ENCODE measurements around the gene DSCAML1. TPM values are rescaled to one million over a fixed set of nuclear protein-coding genes. Genes with fewer than 3 reads are reported as not detected.

DSCAML1 gene
- total and polyA plus RNA-seq, 3 donors from 2014 or later: 1.6 to 6.1 (median 3.0) TPM

DNA sequence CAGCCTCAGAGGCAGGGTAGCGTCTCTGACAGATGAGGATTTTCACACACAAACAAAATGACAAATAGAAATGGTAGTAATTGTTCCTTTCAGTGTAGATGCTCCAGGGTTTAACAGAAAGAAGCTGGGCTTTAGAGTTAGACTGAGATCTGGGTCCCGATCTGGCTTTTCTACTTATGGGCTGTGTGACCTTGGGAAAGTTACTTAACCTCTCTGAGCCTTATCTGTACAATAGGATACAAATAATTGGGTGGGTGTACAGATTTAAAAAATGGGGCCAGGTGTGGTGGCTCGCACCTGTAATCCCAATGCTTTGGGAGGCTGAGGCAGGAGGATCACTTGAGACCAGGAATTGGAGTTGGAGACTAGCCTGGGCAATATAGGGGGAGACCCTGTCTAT lies 264.4 kb downstream of the DSCAML1 start:
- no peak for DNase-seq
- 81 to 90% methylated on average over 3 of the region's 3 CpGs for WGBS, 2 donors
- TF ChIP-seq POLR2A (IDR thresholded peaks at IDR 0.05): no peak
- TF ChIP-seq, protein P1, sequence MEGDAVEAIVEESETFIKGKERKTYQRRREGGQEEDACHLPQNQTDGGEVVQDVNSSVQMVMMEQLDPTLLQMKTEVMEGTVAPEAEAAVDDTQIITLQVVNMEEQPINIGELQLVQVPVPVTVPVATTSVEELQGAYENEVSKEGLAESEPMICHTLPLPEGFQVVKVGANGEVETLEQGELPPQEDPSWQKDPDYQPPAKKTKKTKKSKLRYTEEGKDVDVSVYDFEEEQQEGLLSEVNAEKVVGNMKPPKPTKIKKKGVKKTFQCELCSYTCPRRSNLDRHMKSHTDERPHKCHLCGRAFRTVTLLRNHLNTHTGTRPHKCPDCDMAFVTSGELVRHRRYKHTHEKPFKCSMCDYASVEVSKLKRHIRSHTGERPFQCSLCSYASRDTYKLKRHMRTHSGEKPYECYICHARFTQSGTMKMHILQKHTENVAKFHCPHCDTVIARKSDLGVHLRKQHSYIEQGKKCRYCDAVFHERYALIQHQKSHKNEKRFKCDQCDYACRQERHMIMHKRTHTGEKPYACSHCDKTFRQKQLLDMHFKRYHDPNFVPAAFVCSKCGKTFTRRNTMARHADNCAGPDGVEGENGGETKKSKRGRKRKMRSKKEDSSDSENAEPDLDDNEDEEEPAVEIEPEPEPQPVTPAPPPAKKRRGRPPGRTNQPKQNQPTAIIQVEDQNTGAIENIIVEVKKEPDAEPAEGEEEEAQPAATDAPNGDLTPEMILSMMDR (IDR thresholded peaks at IDR 0.05): no peak
- H3K36me3 ChIP-seq (ENCODE audit: low read depth, missing control alignments): no peaks in the 10 kb centered on the region
- H3K4me1 ChIP-seq: peaks cover 18% of the 10 kb centered on the region
- H3K4me3 ChIP-seq: no peak overlapping the region
- intact Hi-C loops (cut with DNase I; ENCODE audit: low total_unique reads): no loop called here
- H3K9me3 ChIP-seq: no peaks in the 10 kb centered on the region
- H3K27ac ChIP-seq: no peak overlapping the region
- no peaks in the 10 kb centered on the region for H3K27me3 ChIP-seq

DNA sequence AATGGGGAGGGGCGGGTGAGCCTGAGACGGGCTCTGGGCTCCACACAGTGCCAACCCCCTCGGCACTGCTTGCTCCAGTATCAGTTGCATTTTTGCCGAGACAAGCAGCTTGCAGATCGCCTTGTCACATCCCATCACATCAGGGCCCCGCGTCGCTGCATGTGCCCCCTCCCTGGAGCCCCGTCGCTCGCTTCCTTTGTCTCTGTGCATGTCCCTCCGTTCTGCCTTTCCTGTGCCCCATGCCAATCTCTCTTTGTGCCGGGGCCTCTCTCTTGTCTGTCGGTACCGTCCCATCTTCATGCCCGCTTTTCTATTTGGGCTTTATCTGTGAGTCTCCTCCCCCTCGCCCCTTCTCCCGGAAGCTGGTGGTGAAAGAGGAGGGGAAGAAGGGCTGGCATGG lies 267.2 kb downstream of the DSCAML1 start:
- H3K9me3 ChIP-seq: no peaks in the 10 kb centered on the region
- TF ChIP-seq, protein P1 (IDR thresholded peaks at IDR 0.05): no peak
- TF ChIP-seq POLR2A (IDR thresholded peaks at IDR 0.05): no peak
- no peaks in the 10 kb centered on the region for H3K36me3 ChIP-seq (ENCODE audit: low read depth, missing control alignments)
- intact Hi-C loops (cut with DNase I; ENCODE audit: low total_unique reads): no loop called here
- 62 to 72% methylated on average over 15 to 18 of the region's 18 CpGs for WGBS, 2 donors
- H3K27ac ChIP-seq: no peak overlapping the region
- DNase-seq: no peak
- no peaks in the 10 kb centered on the region for H3K27me3 ChIP-seq
- peaks cover 15% of the 10 kb centered on the region for H3K4me1 ChIP-seq
- no peak overlapping the region for H3K4me3 ChIP-seq

DNA sequence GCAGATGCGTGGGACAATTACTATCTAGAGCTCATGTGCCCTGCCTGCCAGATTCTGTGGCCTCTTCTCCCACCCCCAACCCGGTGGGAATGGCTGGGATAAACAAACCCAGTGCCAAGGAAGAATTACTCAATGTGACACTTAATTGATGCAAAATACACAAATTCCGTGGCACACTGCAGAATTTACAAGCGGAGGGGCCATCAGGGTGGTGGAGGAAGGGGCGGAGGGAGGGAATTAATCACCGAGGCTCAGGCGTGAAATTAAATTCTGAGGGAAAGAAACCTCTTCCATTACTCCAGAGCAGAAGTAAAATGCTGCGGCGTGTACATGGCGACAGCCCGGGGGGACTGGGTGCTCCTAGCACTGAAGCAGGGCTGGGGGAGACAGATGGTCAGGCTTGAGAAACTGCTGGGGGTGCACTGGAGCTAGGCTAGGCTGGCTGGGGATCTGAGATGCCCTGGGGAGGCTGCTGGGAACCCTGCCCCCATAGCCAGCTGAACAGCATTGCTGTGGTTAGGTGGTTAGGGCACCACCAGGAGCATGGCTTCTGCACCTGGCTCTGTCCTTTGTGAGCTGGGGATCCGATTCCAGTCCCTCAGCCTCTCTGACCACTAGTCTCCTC lies 268.8 kb downstream of the DSCAML1 start:
- intact Hi-C loops (cut with DNase I; ENCODE audit: low total_unique reads): no loop called here
- WGBS, 2 donors: 73 to 78% methylated on average over 12 of the region's 12 CpGs
- DNase-seq: peak; percentile 19
- Histone ChIP-seq H3K4me3 (no peak overlapping the region), H3K9me3 (no peaks in the 10 kb centered on the region), H3K4me1 (peaks cover 15% of the 10 kb centered on the region), H3K27me3 (no peaks in the 10 kb centered on the region), H3K36me3 (ENCODE audit: low read depth, missing control alignments) (no peaks in the 10 kb centered on the region), H3K27ac (no peak overlapping the region)
- TF ChIP-seq, protein P1 (IDR thresholded peaks at IDR 0.05): no peak
- no peak for TF ChIP-seq POLR2A (IDR thresholded peaks at IDR 0.05)

DNA sequence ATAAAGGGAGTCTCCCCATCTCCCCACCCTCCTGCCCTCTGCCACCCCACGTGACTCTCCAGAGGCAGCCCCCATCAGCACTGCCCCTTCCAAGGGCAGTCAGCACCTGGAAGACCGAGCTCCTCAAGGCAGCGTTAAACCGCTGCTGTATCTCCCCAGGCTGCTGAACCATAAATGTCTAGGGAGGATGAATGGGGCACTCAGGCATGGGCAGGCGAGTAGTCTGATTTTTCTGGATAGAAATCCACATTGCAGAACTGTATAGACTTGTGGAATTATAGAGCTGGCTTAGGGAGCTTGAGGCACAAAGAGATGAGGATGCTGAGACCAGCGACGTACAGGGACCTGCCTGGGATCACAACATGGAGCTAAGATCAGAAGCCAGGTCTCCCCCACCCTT lies 269.7 kb downstream of the DSCAML1 start:
- no peak for TF ChIP-seq POLR2A (IDR thresholded peaks at IDR 0.05)
- TF ChIP-seq, protein P1 (IDR thresholded peaks at IDR 0.05): no peak
- WGBS, 2 donors: 71 to 85% methylated on average over 7 of the region's 7 CpGs
- intact Hi-C loops (cut with DNase I; ENCODE audit: low total_unique reads): no loop called here
- no peak overlapping the region for H3K27ac ChIP-seq
- DNase-seq: no peak
- no peaks in the 10 kb centered on the region for H3K36me3 ChIP-seq (ENCODE audit: low read depth, missing control alignments)
- H3K4me3 ChIP-seq: no peak overlapping the region
- peaks cover 15% of the 10 kb centered on the region for H3K4me1 ChIP-seq
- no peaks in the 10 kb centered on the region for H3K27me3 ChIP-seq
- no peaks in the 10 kb centered on the region for H3K9me3 ChIP-seq

Data from testis (tissue), 3 donors.